NT2/D1 (cell line): Measurements from ENCODE around the gene ABLIM1.

Source experiments
- SUZ12 ChIP-seq: IDR thresholded peaks from 2 replicates; pipeline ENCODE4 v1.6.1; 2011; ENCODE audit not compliant: insufficient read length, insufficient read depth; ENCODE audit errors: extremely low read depth
- YY1 ChIP-seq: IDR thresholded peaks from 2 replicates; pipeline ENCODE4 v1.6.1; 2011; ENCODE audit not compliant: insufficient read length, insufficient read depth
- ZNF274 ChIP-seq: IDR thresholded peaks from 2 replicates; pipeline ENCODE4 v1.6.1; 2011; ENCODE audit warnings: mild to moderate bottlenecking, low read depth, low read length

DNA sequence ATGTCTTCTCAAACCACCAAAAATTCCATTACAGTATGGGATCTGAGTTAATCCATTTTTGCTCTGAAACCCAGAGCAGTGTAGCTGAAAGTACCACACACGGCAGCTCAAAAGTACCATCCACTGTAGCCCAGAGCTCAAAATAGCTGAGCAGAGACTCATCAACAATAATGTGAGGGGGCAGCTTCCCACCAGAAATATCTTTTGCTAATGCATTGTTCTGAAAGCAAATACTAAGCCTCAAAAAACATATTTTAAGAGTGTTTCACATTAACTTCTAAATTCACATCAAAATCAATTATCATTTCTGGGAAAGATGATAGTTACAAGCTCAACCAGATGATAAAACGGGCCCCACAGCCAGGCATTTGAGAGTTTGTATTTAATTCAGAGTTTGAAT lies 73.7 kb downstream of the ABLIM1 start:
- TF ChIP-seq YY1 (no peak), ZNF274 (no peak), SUZ12 (no peak)
